ENCODE results near the gene KCNQ2.

DNA sequence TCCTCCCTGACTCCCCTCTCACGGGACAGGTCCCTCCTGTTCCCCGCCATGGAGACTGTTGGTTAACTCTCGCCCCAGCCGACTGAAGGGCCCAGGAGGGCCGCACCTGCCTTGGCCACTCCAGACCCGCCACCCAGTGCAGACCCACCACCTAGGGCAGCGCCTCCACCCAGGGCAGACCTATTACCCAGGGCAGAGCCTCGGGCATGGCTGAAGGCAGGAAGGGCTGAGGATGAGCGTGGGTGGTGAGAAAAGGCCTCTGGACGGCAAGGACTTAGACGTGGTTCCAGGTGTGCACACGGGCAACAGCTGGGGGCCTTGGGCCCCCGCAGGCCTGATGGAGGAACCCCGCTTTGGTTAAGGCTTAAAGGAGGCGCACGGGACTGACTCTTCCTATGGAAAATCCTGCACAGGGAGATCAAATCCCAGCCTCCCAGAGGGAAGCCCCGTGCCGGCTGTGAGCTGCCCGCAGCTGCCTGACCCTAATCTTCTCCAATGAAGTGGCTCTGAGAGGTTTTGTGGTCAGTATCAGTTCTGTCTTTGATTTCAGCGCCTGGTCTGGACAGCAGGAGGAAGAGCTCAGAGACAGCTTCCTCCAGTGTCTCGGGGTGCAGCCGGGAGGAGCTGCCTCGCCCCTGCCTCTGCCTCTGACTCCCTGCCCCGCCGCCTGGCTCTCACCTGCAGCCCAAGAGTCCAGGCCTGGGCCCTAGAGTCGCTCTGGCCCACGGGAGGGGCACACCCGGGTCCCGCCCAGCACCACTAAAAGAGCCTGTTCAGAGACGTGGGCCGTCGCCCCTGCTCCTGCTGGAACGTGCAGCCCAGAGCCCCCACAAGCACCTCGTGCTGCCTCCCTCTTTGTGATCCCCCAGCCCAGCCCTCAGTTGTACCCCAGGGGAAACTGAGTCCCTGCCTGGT lies 99.2 kb downstream of the KCNQ2 start:
- TF ChIP-seq, protein P1, sequence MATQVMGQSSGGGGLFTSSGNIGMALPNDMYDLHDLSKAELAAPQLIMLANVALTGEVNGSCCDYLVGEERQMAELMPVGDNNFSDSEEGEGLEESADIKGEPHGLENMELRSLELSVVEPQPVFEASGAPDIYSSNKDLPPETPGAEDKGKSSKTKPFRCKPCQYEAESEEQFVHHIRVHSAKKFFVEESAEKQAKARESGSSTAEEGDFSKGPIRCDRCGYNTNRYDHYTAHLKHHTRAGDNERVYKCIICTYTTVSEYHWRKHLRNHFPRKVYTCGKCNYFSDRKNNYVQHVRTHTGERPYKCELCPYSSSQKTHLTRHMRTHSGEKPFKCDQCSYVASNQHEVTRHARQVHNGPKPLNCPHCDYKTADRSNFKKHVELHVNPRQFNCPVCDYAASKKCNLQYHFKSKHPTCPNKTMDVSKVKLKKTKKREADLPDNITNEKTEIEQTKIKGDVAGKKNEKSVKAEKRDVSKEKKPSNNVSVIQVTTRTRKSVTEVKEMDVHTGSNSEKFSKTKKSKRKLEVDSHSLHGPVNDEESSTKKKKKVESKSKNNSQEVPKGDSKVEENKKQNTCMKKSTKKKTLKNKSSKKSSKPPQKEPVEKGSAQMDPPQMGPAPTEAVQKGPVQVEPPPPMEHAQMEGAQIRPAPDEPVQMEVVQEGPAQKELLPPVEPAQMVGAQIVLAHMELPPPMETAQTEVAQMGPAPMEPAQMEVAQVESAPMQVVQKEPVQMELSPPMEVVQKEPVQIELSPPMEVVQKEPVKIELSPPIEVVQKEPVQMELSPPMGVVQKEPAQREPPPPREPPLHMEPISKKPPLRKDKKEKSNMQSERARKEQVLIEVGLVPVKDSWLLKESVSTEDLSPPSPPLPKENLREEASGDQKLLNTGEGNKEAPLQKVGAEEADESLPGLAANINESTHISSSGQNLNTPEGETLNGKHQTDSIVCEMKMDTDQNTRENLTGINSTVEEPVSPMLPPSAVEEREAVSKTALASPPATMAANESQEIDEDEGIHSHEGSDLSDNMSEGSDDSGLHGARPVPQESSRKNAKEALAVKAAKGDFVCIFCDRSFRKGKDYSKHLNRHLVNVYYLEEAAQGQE (IDR thresholded peaks at IDR 0.05; ENCODE audit: low read depth), result no peak
- TF ChIP-seq CREB1 (IDR thresholded peaks at IDR 0.05; ENCODE audit: low read depth) (no peak), TEAD4 (IDR thresholded peaks at IDR 0.05) (no peak), CEBPB (IDR thresholded peaks at IDR 0.05) (no peak), EP300 (IDR thresholded peaks at IDR 0.05; ENCODE audit: borderline replicate concordance) (no peak), TAF1 (IDR thresholded peaks at IDR 0.05; ENCODE audit: low read depth) (no peak), FOXM1 (IDR thresholded peaks at IDR 0.05; ENCODE audit: borderline replicate concordance, low read depth) (no peak), RAD21 (IDR thresholded peaks at IDR 0.05; ENCODE audit: low read depth) (no peak), TCF12 (IDR thresholded peaks at IDR 0.05; ENCODE audit: low read depth) (no peak)
- TF ChIP-seq, protein P2, sequence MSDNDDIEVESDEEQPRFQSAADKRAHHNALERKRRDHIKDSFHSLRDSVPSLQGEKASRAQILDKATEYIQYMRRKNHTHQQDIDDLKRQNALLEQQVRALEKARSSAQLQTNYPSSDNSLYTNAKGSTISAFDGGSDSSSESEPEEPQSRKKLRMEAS (IDR thresholded peaks at IDR 0.05), result no peak
